Heart right ventricle (tissue), 16 donors: ENCODE results near the gene HIGD2A. TPM values are rescaled to one million over a fixed set of nuclear protein-coding genes. Genes with fewer than 3 reads are reported as not detected.

Source experiments
- ATAC-seq, 8 donors: fragments of 200-7000 bp; cut with Tn5 transposase; one replicate each; pipeline ENCODE4 v1.9.1; 2020; ENCODE audit warnings: mild to moderate bottlenecking in 8 of 8, moderate library complexity in 8 of 8, moderate number of reproducible peaks in 1 of 8
- DNase-seq, 2 donors: peaks; one replicate each; pipeline ENCODE4 v3.0.0-alpha.2; 2020
- H3K27ac ChIP-seq, 10 donors: fragments of 200-600 bp; sonication (generic) in 2 of 10; one replicate each; pipeline versions ENCODE4 v1.5.0 to v1.8.0; 2020 to 2022; ENCODE audit warnings: mild to moderate bottlenecking in 3 of 10
- H3K27me3 ChIP-seq, 7 donors: fragments of 200-600 bp; one replicate each; pipeline ENCODE4 v1.8.0; 2021 to 2022; ENCODE audit warnings: mild to moderate bottlenecking in 2 of 7
- H3K36me3 ChIP-seq, 9 donors: fragments of 200-600 bp; sonication (generic) in 1 of 9; one replicate each; pipeline versions ENCODE4 v1.5.0 to v1.8.0; 2020 to 2022; ENCODE audit warnings: mild to moderate bottlenecking in 2 of 9
- H3K4me1 ChIP-seq, 9 donors: fragments of 200-600 bp; sonication (generic) in 1 of 9; one replicate each; pipeline versions ENCODE4 v1.5.0 to v1.8.0; 2020 to 2022; ENCODE audit warnings: mild to moderate bottlenecking in 4 of 9
- H3K4me3 ChIP-seq, 10 donors: fragments of 200-600 bp; sonication (generic) in 2 of 10; one replicate each; pipeline versions ENCODE4 v1.5.0 to v1.8.0; 2020 to 2022; ENCODE audit warnings: mild to moderate bottlenecking in 7 of 10, moderate library complexity in 2 of 10
- H3K9me3 ChIP-seq, 11 donors: fragments of 200-600 bp in 10 of 11; sonication (generic) in 2 of 11; one replicate each; pipeline versions ENCODE4 v1.5.0 to v1.8.0; 2013 to 2022; ENCODE audit warnings: mild to moderate bottlenecking in 2 of 11, control low read depth in 1 of 11, moderate library complexity in 1 of 11
- CTCF ChIP-seq, 9 donors: fragments of 200-600 bp; sonication (generic) in 2 of 9; IDR thresholded peaks; one replicate each; pipeline versions ENCODE4 v1.5.0 to v1.8.0; 2021 to 2022; ENCODE audit warnings: antibody characterized with exemption in 9 of 9, mild to moderate bottlenecking in 5 of 9, moderate library complexity in 1 of 9
- WGBS, 2 donors: extraction: QIAGEN DNeasy Blood & Tissue Kit; methylation state at CpG; one replicate each; pipeline ENCODE4 v1.1.7; 2013; ENCODE audit warnings: inconsistent platforms in 1 of 2; 5-methylcytosine and 5-hydroxymethylcytosine counted together
- intact Hi-C, 10 donors: fragments of 100-400 bp; cut with DNase I; formaldehyde crosslinking; loops; one replicate each; pipeline versions ENCODE4 v1.11.1 to v1.14.2; 2022
- polyA plus RNA-seq, 2 donors: library from polyadenylated mRNA; stranded (reverse); fragments of 200-250 nt; gene quantifications; one replicate each; pipeline ENCODE4 v1.2.3, GENCODE V29; 2013
- total RNA-seq, 10 donors: library from RNA; stranded (reverse); fragmentation: NEBNext Ultra II Directional in 3 of 10; extraction: Animal tissue kit (Norgen Biotek cat#: 25700) in 3 of 10; gene quantifications; one replicate each; pipeline versions ENCODE4 v1.2.1 to v1.2.4, GENCODE V29; 2021 to 2023
- donor health status: Arrhythmogenic right ventricular cardiomyopathy.
- donor health status: ischemic (EF 13 %, LVEDD 7.1; RV severe dilation, severe dysfunction).
- donor health status: healthy with polysubstance abuse.
- donor health status: DM: no; HTN: yes; CAD: no.
- donor health status: DM: no; HTN: no; CAD: no.
- donor health status: ischemic (EF 25% LVEDD 6.9; RV normal size, moderate dysfunction).
- donor health status: ischemic (EF 25% LVEDD 5.7; RV mildly dilated, moderate dysfunction).
- donor health status: healthy.
- donor health status: DM: yes; HTN: yes; CAD: no.
- donor health status: Ischemic cardiomyopathy.
- donor health status: ischemic (EF 35%, LVEDD 5.7; RV mildly dilated, moderate dysfunction).
- donor health status: nonischemic (EF 11% LVEDD 7.7; RV severe dilation, severe dysfunction).
- donor health status: DM: yes; HTN: yes; CAD: no.
- donor health status: PGD.
- donor health status: ischemic (EF 29% LVEDD 5.4; RV normal size, mild dysfunction).
- donor health status: nonischemic (EF 23%, LVEDD 6.1; RV moderate dilation, normal function).

Gene HIGD2A
- total and polyA plus RNA-seq, 12 donors: 198 to 349 (median 233) TPM

GRCh38 chr5:176353533-176353932 is 35.0 kb upstream of the HIGD2A start:
- no peaks in the 10 kb centered on the region for H3K27me3 ChIP-seq
- H3K4me3 ChIP-seq: no peak overlapping the region
- intact Hi-C loops: no loop called here
- ATAC-seq (no peak), DNase-seq (no peak)
- TF ChIP-seq CTCF (IDR thresholded peaks at IDR 0.05): no peak
- no peak overlapping the region for H3K27ac ChIP-seq
- H3K36me3 ChIP-seq: peaks cover 0 to 100% (median 51%) of the 10 kb centered on the region in 9 donors
- H3K9me3 ChIP-seq: no peaks in the 10 kb centered on the region
- WGBS, 2 donors: 93 to 98% methylated on average over 4 of the region's 4 CpGs
- no peaks in the 10 kb centered on the region for H3K4me1 ChIP-seq

GRCh38 chr5:176355400-176356178 is 33.0 kb upstream of the HIGD2A start:
- intact Hi-C loops: no loop called here
- WGBS, 2 donors: 90 to 92% methylated on average over 16 of the region's 16 CpGs
- H3K4me3 ChIP-seq: no peak overlapping the region

GRCh38 chr5:176356179-176356566 is 32.4 kb upstream of the HIGD2A start:
- intact Hi-C loops: no loop called here
- no peak overlapping the region for H3K27ac ChIP-seq
- no peak overlapping the region for H3K4me3 ChIP-seq
- H3K4me1 ChIP-seq: peaks cover 0 to 17% (median 14%) of the 10 kb centered on the region in 9 donors
- no peak for TF ChIP-seq CTCF (IDR thresholded peaks at IDR 0.05)
- H3K36me3 ChIP-seq: peaks cover 0 to 86% (median 40%) of the 10 kb centered on the region in 9 donors
- H3K9me3 ChIP-seq: no peaks in the 10 kb centered on the region
- H3K27me3 ChIP-seq: no peaks in the 10 kb centered on the region
- 95 to 96% methylated on average over 3 of the region's 3 CpGs for WGBS, 2 donors
- DNase-seq (no peak), ATAC-seq (no peak)

More at GRCh38 chr5:176355400-176356178, 33.0 kb upstream of the HIGD2A start:
- peaks cover 0 to 91% (median 40%) of the 10 kb centered on the region in 9 donors for H3K36me3 ChIP-seq
- no peak overlapping the region for H3K27ac ChIP-seq
- H3K9me3 ChIP-seq: no peaks in the 10 kb centered on the region
- no peak for TF ChIP-seq CTCF (IDR thresholded peaks at IDR 0.05)
- no peak for DNase-seq
- H3K4me1 ChIP-seq: peaks cover 0 to 15% (median 12%) of the 10 kb centered on the region in 9 donors
- no peak for ATAC-seq
- no peaks in the 10 kb centered on the region for H3K27me3 ChIP-seq

- TF ChIP-seq CTCF (IDR thresholded peaks at IDR 0.05): no peak
- intact Hi-C loops: loop anchor here in 2 of 10 donors (2.0 to 5.0 kb wide), 4 partner anchors 29 to 88 kb away; partner anchors contain the start of genes CLTB (in 1 of the 2), FAF2 (in 1 of the 2), HIGD2A (in 1 of the 2) and NOP16 (in 1 of the 2)
Measured at GRCh38 chr5:176359658-176360057, 28.9 kb upstream of the HIGD2A start.

More at GRCh38 chr5:176359658-176360057, 28.9 kb upstream of the HIGD2A start:
- Histone ChIP-seq H3K27ac (no peak overlapping the region), H3K27me3 (peaks cover 0 to 3% (median 0%) of the 10 kb centered on the region in 7 donors), H3K36me3 (peaks cover 0 to 51% (median 12%) of the 10 kb centered on the region in 9 donors), H3K4me1 (peaks cover 0 to 25% (median 21%) of the 10 kb centered on the region in 9 donors), H3K9me3 (no peaks in the 10 kb centered on the region), H3K4me3 (no peak overlapping the region)
- ATAC-seq: no peak
- no peak for DNase-seq
- 71 to 74% methylated on average over 4 of the region's 4 CpGs for WGBS, 2 donors
